HEK293 (cell line): ENCODE data around the gene APOA5.

ENCODE experiments used
- CTCF ChIA-PET: fragments of 350-600 bp; formaldehyde crosslinking; extraction: SDS; loops from one replicate; lab custom pipeline; 2021; ENCODE audit warnings: antibody characterized with exemption; lab: Yijun Ruan, JAX
- POLR2A ChIA-PET: fragments of 300-600 bp; formaldehyde crosslinking; extraction: SDS; loops from one replicate; lab custom pipeline; 2020; ENCODE audit warnings: antibody characterized with exemption, inconsistent platforms; lab: Yijun Ruan, JAX
- H3K27ac ChIP-seq: fragments of 200-500 bp; sonication (Bioruptor generic); 2 replicates; pipeline ENCODE4 v1.5.1; 2014; ENCODE audit warnings: low read depth, low read length, control low read depth, inconsistent platforms; ENCODE audit errors: extremely low read depth
- H3K36me3 ChIP-seq, 2 experiments: fragments of 200-500 bp in 1 of 2; sonication (Bioruptor generic) in 1 of 2; 1 replicate in 1 of 2; 2 replicates in 1 of 2; pipeline ENCODE4 v1.5.1; 2014 to 2017; ENCODE audit warnings: inconsistent platforms in 2 of 2, low read length in 2 of 2; ENCODE audit not compliant: control insufficient read depth in 2 of 2, insufficient read depth in 1 of 2
- H3K4me1 ChIP-seq: fragments of 200-500 bp; sonication (Bioruptor generic); 2 replicates; pipeline ENCODE4 v1.5.1; 2014; ENCODE audit warnings: mild to moderate bottlenecking, low read length, inconsistent platforms; ENCODE audit not compliant: control insufficient read depth, insufficient read depth
- H3K4me3 ChIP-seq: 2 replicates; pipeline ENCODE4 v1.5.1; 2011; ENCODE audit warnings: low read depth, mild to moderate bottlenecking, control low read depth, low read length, moderate library complexity
- H3K9me3 ChIP-seq: fragments of 200-500 bp; sonication (Bioruptor generic); 2 replicates; pipeline ENCODE4 v1.5.1; 2014; ENCODE audit warnings: low read depth, low read length, inconsistent platforms; ENCODE audit not compliant: control insufficient read depth, insufficient read depth
- CTCF ChIP-seq: fragments of 450-650 bp; formaldehyde crosslinking; IDR thresholded peaks from 2 replicates; pipeline ENCODE4 v1.5.1; 2016; ENCODE audit warnings: missing biosample characterization, missing genetic modification characterization
- EGR2 ChIP-seq: fragments of 450-650 bp; formaldehyde crosslinking; IDR thresholded peaks from 2 replicates; pipeline ENCODE4 v1.5.1; 2016; ENCODE audit warnings: low read depth, missing biosample characterization, missing genetic modification characterization
- FEZF1 ChIP-seq: fragments of 450-650 bp; formaldehyde crosslinking; IDR thresholded peaks from 2 replicates; pipeline ENCODE4 v1.5.1; 2016; ENCODE audit warnings: missing biosample characterization, missing genetic modification characterization
- GLIS2 ChIP-seq: fragments of 450-650 bp; formaldehyde crosslinking; IDR thresholded peaks from 2 replicates; pipeline ENCODE4 v1.5.1; 2016; ENCODE audit warnings: missing biosample characterization, missing genetic modification characterization
- IKZF3 ChIP-seq: fragments of 450-650 bp; IDR thresholded peaks from 2 replicates; pipeline ENCODE4 v1.5.0; 2018; ENCODE audit warnings: missing biosample characterization, mild to moderate bottlenecking, missing genetic modification characterization, moderate library complexity
- KLF1 ChIP-seq: fragments of 450-650 bp; formaldehyde crosslinking; IDR thresholded peaks from 2 replicates; pipeline ENCODE4 v1.5.1; 2016; ENCODE audit warnings: missing biosample characterization, missing genetic modification characterization
- PBX3 ChIP-seq: sonication (generic); formaldehyde crosslinking; IDR thresholded peaks from 2 replicates; pipeline ENCODE4 v1.8.1; 2022; ENCODE audit warnings: mild to moderate bottlenecking, moderate library complexity, missing genetic modification reagents
- REPIN1 ChIP-seq: fragments of 450-650 bp; formaldehyde crosslinking; IDR thresholded peaks from 2 replicates; pipeline ENCODE4 v1.5.1; 2017; ENCODE audit warnings: missing biosample characterization, missing genetic modification characterization, low read depth
- SALL2 ChIP-seq: fragments of 450-650 bp; formaldehyde crosslinking; IDR thresholded peaks from 2 replicates; pipeline ENCODE4 v1.5.0; 2017; ENCODE audit warnings: missing biosample characterization, mild to moderate bottlenecking, missing genetic modification characterization, borderline replicate concordance
- SP7 ChIP-seq: fragments of 450-650 bp; formaldehyde crosslinking; IDR thresholded peaks from 2 replicates; pipeline ENCODE4 v1.5.1; 2016; ENCODE audit warnings: missing biosample characterization, missing genetic modification characterization
- ZBTB11 ChIP-seq: fragments of 450-650 bp; formaldehyde crosslinking; conservative IDR thresholded peaks from 2 replicates; pipeline ENCODE4 v1.5.1; 2016; ENCODE audit warnings: low read depth, missing biosample characterization, missing genetic modification characterization
- ZFHX2 ChIP-seq: fragments of 450-650 bp; formaldehyde crosslinking; conservative IDR thresholded peaks from 2 replicates; pipeline ENCODE4 v1.5.1; 2016; ENCODE audit warnings: missing biosample characterization, missing genetic modification characterization
- ZNF133 ChIP-seq: fragments of 450-650 bp; formaldehyde crosslinking; IDR thresholded peaks from 2 replicates; pipeline ENCODE4 v1.5.1; 2016; ENCODE audit warnings: missing biosample characterization, missing genetic modification characterization
- ZNF157 ChIP-seq: fragments of 450-650 bp; formaldehyde crosslinking; IDR thresholded peaks from 2 replicates; pipeline ENCODE4 v1.5.1; 2016; ENCODE audit warnings: missing biosample characterization, missing genetic modification characterization
- ZNF16 ChIP-seq: fragments of 450-650 bp; formaldehyde crosslinking; IDR thresholded peaks from 2 replicates; pipeline ENCODE4 v1.5.1; 2016; ENCODE audit warnings: low read depth, missing biosample characterization, missing genetic modification characterization
- ZNF174 ChIP-seq: fragments of 450-650 bp; formaldehyde crosslinking; IDR thresholded peaks from 2 replicates; pipeline ENCODE4 v1.5.0; 2017; ENCODE audit warnings: missing biosample characterization, mild to moderate bottlenecking, missing genetic modification characterization
- ZNF266 ChIP-seq: fragments of 450-650 bp; formaldehyde crosslinking; IDR thresholded peaks from 2 replicates; pipeline ENCODE4 v1.5.1; 2016; ENCODE audit warnings: missing biosample characterization, missing genetic modification characterization, low read depth
- ZNF302 ChIP-seq: fragments of 450-650 bp; formaldehyde crosslinking; IDR thresholded peaks from 2 replicates; pipeline ENCODE4 v1.5.1; 2016; ENCODE audit warnings: missing biosample characterization, missing genetic modification characterization, low read depth
- ZNF341 ChIP-seq: fragments of 450-650 bp; formaldehyde crosslinking; IDR thresholded peaks from 2 replicates; pipeline ENCODE4; 2016; ENCODE audit warnings: low read depth, missing biosample characterization, missing genetic modification characterization
- ZNF394 ChIP-seq: fragments of 450-650 bp; formaldehyde crosslinking; IDR thresholded peaks from 2 replicates; pipeline ENCODE4 v1.5.1; 2016; ENCODE audit warnings: missing biosample characterization, missing genetic modification characterization, mild to moderate bottlenecking, moderate library complexity, borderline replicate concordance
- ZNF624 ChIP-seq: fragments of 450-650 bp; formaldehyde crosslinking; IDR thresholded peaks from 2 replicates; pipeline ENCODE4 v1.5.1; 2017; ENCODE audit warnings: missing biosample characterization, missing genetic modification characterization
- ZNF707 ChIP-seq: fragments of 450-650 bp; formaldehyde crosslinking; IDR thresholded peaks from 2 replicates; pipeline ENCODE4 v1.5.1; 2016; ENCODE audit warnings: missing biosample characterization, missing genetic modification characterization

Gene APOA5

GRCh38 chr11:116800610-116801009 lies 8.9 kb upstream of the APOA5 start:
- no peaks in the 10 kb centered on the region for H3K9me3 ChIP-seq
- TF ChIP-seq ZNF624 (tag by site-specific recombination) (no peak), ZNF133 (no peak), ZNF157 (tag by site-specific recombination) (no peak), EGR2 (tag by site-specific recombination) (no peak), IKZF3 (no peak), FEZF1 (tag by site-specific recombination) (no peak), ZNF394 (no peak), SP7 (tag by site-specific recombination) (no peak), REPIN1 (tag by site-specific recombination) (no peak)
- TF ChIP-seq, all 188 proteins: peak for 0
- H3K27ac ChIP-seq, result no peak overlapping the region
- ChIA-PET CTCF (interaction anchor here (0.6 to 2.8 kb wide), 3 partner anchors 10 to 305 kb away, joined by 3 to 19 read pairs (median 3); partner anchors contain the start of gene APOA5), POLR2A (no interaction called here)
- no peak overlapping the region for H3K4me3 ChIP-seq
- H3K36me3 ChIP-seq, result no peaks in the 10 kb centered on the region
- no peaks in the 10 kb centered on the region for H3K4me1 ChIP-seq

GRCh38 chr11:116798368-116798767 lies 6.7 kb upstream of the APOA5 start:
- CTCF ChIA-PET, result interaction anchor here (2.8 kb wide), 1 partner anchor 8 kb away, joined by 19 read pairs; the partner anchor contains the start of gene APOA5

More at GRCh38 chr11:116798368-116798767, 6.7 kb upstream of the APOA5 start:
- Histone ChIP-seq H3K4me3 (no peak overlapping the region), H3K27ac (no peak overlapping the region), H3K9me3 (no peaks in the 10 kb centered on the region), H3K4me1 (no peaks in the 10 kb centered on the region), H3K36me3 (no peaks in the 10 kb centered on the region)
- TF ChIP-seq ZFHX2 (tag by site-specific recombination) (no peak), GLIS2 (no peak), ZNF707 (tag by site-specific recombination) (no peak), ZBTB11 (tag by site-specific recombination) (no peak), ZNF341 (tag by site-specific recombination) (no peak), KLF1 (tag by site-specific recombination) (no peak), SALL2 (tag by site-specific recombination) (no peak), CTCF (tag by site-specific recombination) (no peak), ZNF174 (tag by site-specific recombination) (no peak), SP7 (tag by site-specific recombination) (no peak), ZNF266 (tag by site-specific recombination) (no peak), ZNF302 (tag by site-specific recombination) (no peak), ZNF16 (tag by site-specific recombination) (no peak), PBX3 (no peak)
- POLR2A ChIA-PET, result no interaction called here
